A549 (cell line): ENCODE data around the gene NDC80.

ENCODE experiments used
- CBX2 ChIP-seq: fragments of 200-600 bp; sonication (generic); IDR thresholded peaks from 2 replicates; pipeline ENCODE4 v1.6.1; 2016; ENCODE audit warnings: low read depth, mild to moderate bottlenecking, borderline replicate concordance
- CEBPB ChIP-seq, 2 experiments: fragments of >200 bp in 1 of 2; sonication (Bioruptor Twin) in 1 of 2; formaldehyde crosslinking in 1 of 2; IDR thresholded peaks; 2 replicates each; pipeline ENCODE4 v1.6.1; 2012 to 2016
- CTCF ChIP-seq: fragments of >200 bp; sonication (Bioruptor Twin); formaldehyde crosslinking; IDR thresholded peaks from 3 replicates; pipeline ENCODE4 v1.5.1; 2016
- EP300 ChIP-seq, 2 experiments: fragments of >200 bp; sonication (Bioruptor Twin); formaldehyde crosslinking; IDR thresholded peaks; 2 replicates in 1 of 2; 3 replicates in 1 of 2; pipeline ENCODE4 v1.6.1; 2016 to 2017
- ESRRA ChIP-seq: fragments of 150-350 bp; IDR thresholded peaks from 2 replicates; pipeline ENCODE4 v1.6.1; 2014; ENCODE audit warnings: mild to moderate bottlenecking, low read length, borderline replicate concordance
- HDAC2 ChIP-seq: fragments of 200-600 bp; sonication (generic); IDR thresholded peaks from 2 replicates; pipeline ENCODE4 v1.6.1; 2016
- JUN ChIP-seq, 2 experiments: fragments of >200 bp; sonication (Bioruptor Twin); formaldehyde crosslinking; IDR thresholded peaks; 2 replicates in 1 of 2; 3 replicates in 1 of 2; pipeline ENCODE4 v1.6.1; 2016 to 2017
- JUNB ChIP-seq: fragments of >200 bp; sonication (Bioruptor Twin); formaldehyde crosslinking; IDR thresholded peaks from 2 replicates; pipeline ENCODE4 v1.6.1; 2016
- KDM1A ChIP-seq: fragments of 200-600 bp; sonication (generic); IDR thresholded peaks from 2 replicates; pipeline ENCODE4 v1.6.1; 2016; ENCODE audit warnings: low read depth, mild to moderate bottlenecking
- PHF8 ChIP-seq: fragments of 200-600 bp; sonication (generic); IDR thresholded peaks from 2 replicates; pipeline ENCODE4 v1.6.1; 2016; ENCODE audit warnings: low read depth, mild to moderate bottlenecking, antibody characterized with exemption, moderate library complexity, borderline replicate concordance
- POLR2A ChIP-seq: IDR thresholded peaks from 2 replicates; pipeline ENCODE4 v1.6.1; 2012; ENCODE audit warnings: mild to moderate bottlenecking, low read length
- RNF2 ChIP-seq: fragments of 200-600 bp; sonication (generic); IDR thresholded peaks from 2 replicates; pipeline ENCODE4 v1.6.1; 2016; ENCODE audit warnings: low read depth, mild to moderate bottlenecking, antibody characterized with exemption, moderate library complexity, borderline replicate concordance
- SREBF2 ChIP-seq: fragments of 450-650 bp; IDR thresholded peaks from 2 replicates; pipeline ENCODE4 v1.6.1; 2014; ENCODE audit warnings: mild to moderate bottlenecking, moderate library complexity

- no peak for TF ChIP-seq CTCF
- no peak for TF ChIP-seq KDM1A
- no peak for TF ChIP-seq SREBF2
- no peak for TF ChIP-seq HDAC2
- TF ChIP-seq ESRRA = no peak
- TF ChIP-seq JUNB = no peak
- TF ChIP-seq CBX2 = no peak
- no peak for TF ChIP-seq PHF8
- no peak for TF ChIP-seq RNF2
- TF ChIP-seq CEBPB (IDR thresholded peaks at IDR 0.05) = no peak
- no peak for TF ChIP-seq POLR2A
- TF ChIP-seq EP300 (IDR thresholded peaks at IDR 0.05) = no peak
- TF ChIP-seq JUN (IDR thresholded peaks at IDR 0.05) = no peak
Measured at GRCh38 chr18:2538236-2538635, 33.1 kb upstream of the NDC80 start.
